Mesenchymal stem cell (in vitro differentiated cells and primary cell): ENCODE data around the gene APCDD1L.
"Not testable (repeated sequence)": the region's sequence is repeated elsewhere in the genome, so short reads cannot be mapped to it uniquely, and the experiment has no call there.

Experiments
- DNase-seq: peaks from one replicate; pipeline ENCODE4 v3.0.0-alpha.2; 2013
- H2AFZ ChIP-seq: one replicate; pipeline ENCODE4 v1.6.1; 2013; ENCODE audit warnings: low read depth, mild to moderate bottlenecking, control low read depth, inconsistent platforms, low read length, moderate library complexity
- H2AK5ac ChIP-seq: 2 replicates; pipeline ENCODE4 v1.6.1; 2013; ENCODE audit warnings: low read length, moderate library complexity, mild to moderate bottlenecking, inconsistent platforms; ENCODE audit not compliant: severe bottlenecking
- H2BK120ac ChIP-seq: one replicate; pipeline ENCODE4 v1.6.1; 2013; ENCODE audit warnings: low read depth, mild to moderate bottlenecking, inconsistent platforms, low read length, moderate library complexity
- H2BK12ac ChIP-seq, 2 experiments: one replicate each; pipeline ENCODE4 v1.6.1; 2013; ENCODE audit warnings: inconsistent platforms in 2 of 2, low read length in 2 of 2, mild to moderate bottlenecking in 2 of 2, moderate library complexity in 2 of 2, control low read depth in 1 of 2
- H2BK15ac ChIP-seq: one replicate; pipeline ENCODE4 v1.6.1; 2013; ENCODE audit warnings: mild to moderate bottlenecking, low read depth, inconsistent platforms; ENCODE audit not compliant: poor library complexity, severe bottlenecking
- H2BK5ac ChIP-seq: 2 replicates; pipeline ENCODE4 v1.6.1; 2013; ENCODE audit warnings: low read depth, mild to moderate bottlenecking, low read length, control low read depth, inconsistent platforms; ENCODE audit not compliant: poor library complexity, severe bottlenecking
- H3K14ac ChIP-seq, 2 experiments: one replicate each; pipeline ENCODE4 v1.6.1; 2013; ENCODE audit warnings: inconsistent platforms in 2 of 2, low read length in 2 of 2, control low read depth in 1 of 2, mild to moderate bottlenecking in 1 of 2, moderate library complexity in 1 of 2
- H3K18ac ChIP-seq, 2 experiments: one replicate each; pipeline ENCODE4 v1.6.1; 2013; ENCODE audit warnings: inconsistent platforms in 2 of 2, low read length in 2 of 2, control low read depth in 1 of 2, low read depth in 1 of 2, mild to moderate bottlenecking in 1 of 2
- H3K23ac ChIP-seq, 2 experiments: one replicate each; pipeline ENCODE4 v1.6.1; 2013; ENCODE audit warnings: inconsistent platforms in 2 of 2, low read length in 2 of 2, mild to moderate bottlenecking in 2 of 2, moderate library complexity in 2 of 2, control low read depth in 1 of 2
- H3K27ac ChIP-seq: 2 replicates; pipeline ENCODE4 v1.5.1; 2013; ENCODE audit warnings: mild to moderate bottlenecking, moderate library complexity, low read length, control low read depth, inconsistent platforms; ENCODE audit not compliant: poor library complexity, severe bottlenecking
- H3K27me3 ChIP-seq, 2 experiments: 2 replicates each; pipeline versions ENCODE4 v1.6.1 to v1.7.0; 2013; ENCODE audit warnings: low read length in 2 of 2, mild to moderate bottlenecking in 2 of 2, moderate library complexity in 2 of 2, control low read depth in 1 of 2, inconsistent platforms in 1 of 2; ENCODE audit not compliant: control insufficient read depth in 1 of 2, insufficient read depth in 1 of 2
- H3K36me3 ChIP-seq, 2 experiments: 2 replicates each; pipeline versions ENCODE4 v1.6.1 to v1.7.0; 2013; ENCODE audit warnings: low read length in 2 of 2, control low read depth in 1 of 2, inconsistent platforms in 1 of 2, low read depth in 1 of 2, mild to moderate bottlenecking in 1 of 2; ENCODE audit not compliant: insufficient read depth in 2 of 2, control insufficient read depth in 1 of 2
- H3K4ac ChIP-seq, 2 experiments: one replicate each; pipeline ENCODE4 v1.6.1; 2013; ENCODE audit warnings: inconsistent platforms in 2 of 2, low read length in 2 of 2, mild to moderate bottlenecking in 2 of 2, moderate library complexity in 2 of 2, control low read depth in 1 of 2, low read depth in 1 of 2
- H3K4me1 ChIP-seq: 2 replicates; pipeline ENCODE4 v1.6.1; 2013; ENCODE audit warnings: low read depth, low read length, control low read depth; ENCODE audit not compliant: control insufficient read depth, insufficient read depth
- H3K4me2 ChIP-seq: 2 replicates; pipeline ENCODE4 v1.6.1; 2013; ENCODE audit warnings: low read length, mild to moderate bottlenecking, inconsistent platforms; ENCODE audit not compliant: poor library complexity, severe bottlenecking
- H3K4me3 ChIP-seq, 2 experiments: 2 replicates each; pipeline versions ENCODE4 v1.5.1 to v1.7.0; 2013; ENCODE audit warnings: low read length in 2 of 2, mild to moderate bottlenecking in 2 of 2, control low read depth in 1 of 2, low read depth in 1 of 2; ENCODE audit not compliant: insufficient read depth in 1 of 2
- H3K79me1 ChIP-seq: replicated peaks from 2 replicates; pipeline ENCODE4 v1.6.1; 2013; ENCODE audit warnings: mild to moderate bottlenecking, control low read depth, low read length, inconsistent platforms; ENCODE audit not compliant: poor library complexity, severe bottlenecking
- H3K9ac ChIP-seq: 2 replicates; pipeline ENCODE4 v1.7.0; 2013; ENCODE audit warnings: mild to moderate bottlenecking, low read length, moderate library complexity
- H3K9me3 ChIP-seq: 2 replicates; pipeline ENCODE4 v1.7.0; 2013; ENCODE audit warnings: mild to moderate bottlenecking, low read length; ENCODE audit not compliant: control insufficient read depth
- H4K8ac ChIP-seq: one replicate; pipeline ENCODE4 v1.6.1; 2013; ENCODE audit warnings: inconsistent platforms, mild to moderate bottlenecking, low read length, moderate library complexity
- H4K91ac ChIP-seq: one replicate; pipeline ENCODE4 v1.6.1; 2013; ENCODE audit warnings: mild to moderate bottlenecking, low read length, inconsistent platforms
- WGBS: methylation state at CpG from one replicate; pipeline ENCODE4 v1.1.7; 2013; ENCODE audit warnings: mixed read lengths; 5-methylcytosine and 5-hydroxymethylcytosine counted together

Gene APCDD1L

DNA sequence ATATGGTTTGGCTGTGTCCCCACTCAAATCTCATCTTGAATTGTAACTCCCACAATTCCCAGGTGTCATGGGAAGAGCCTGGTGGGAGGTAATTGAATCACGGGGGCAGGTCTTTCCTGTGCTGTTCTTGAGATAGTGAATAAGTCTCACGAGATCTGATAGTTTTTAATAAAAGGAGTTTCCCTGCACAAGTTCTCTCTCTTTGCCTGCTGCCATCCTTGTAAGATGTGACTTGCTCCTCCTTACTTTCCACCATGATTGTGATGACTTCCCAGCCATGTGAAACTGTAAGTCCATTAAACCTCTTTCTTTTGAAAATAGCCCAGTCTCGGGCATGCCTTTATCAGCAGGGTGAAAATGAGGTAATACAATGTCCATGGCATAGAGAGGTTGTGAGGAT is 8.2 kb downstream of the APCDD1L start:
- no CpG with 5 or more reads among the region's 3 CpGs for WGBS
- H3K9me3 ChIP-seq: peaks cover 26% of the 10 kb centered on the region
- H3K14ac ChIP-seq, H4K91ac ChIP-seq, H2BK120ac ChIP-seq, H3K79me1 ChIP-seq, H3K9ac ChIP-seq, H2BK5ac ChIP-seq, H4K8ac ChIP-seq, H3K4me1 ChIP-seq, H3K23ac ChIP-seq, H3K4me2 ChIP-seq, H3K36me3 ChIP-seq, H2AK5ac ChIP-seq, H2AFZ ChIP-seq, H3K4me3 ChIP-seq, DNase-seq, H3K18ac ChIP-seq, H2BK12ac ChIP-seq, H3K27ac ChIP-seq, H2BK15ac ChIP-seq, H3K4ac ChIP-seq: not testable (repeated sequence)
- H3K27me3 ChIP-seq: peaks cover 0 to 17% of the 10 kb centered on the region in 2 experiments

DNA sequence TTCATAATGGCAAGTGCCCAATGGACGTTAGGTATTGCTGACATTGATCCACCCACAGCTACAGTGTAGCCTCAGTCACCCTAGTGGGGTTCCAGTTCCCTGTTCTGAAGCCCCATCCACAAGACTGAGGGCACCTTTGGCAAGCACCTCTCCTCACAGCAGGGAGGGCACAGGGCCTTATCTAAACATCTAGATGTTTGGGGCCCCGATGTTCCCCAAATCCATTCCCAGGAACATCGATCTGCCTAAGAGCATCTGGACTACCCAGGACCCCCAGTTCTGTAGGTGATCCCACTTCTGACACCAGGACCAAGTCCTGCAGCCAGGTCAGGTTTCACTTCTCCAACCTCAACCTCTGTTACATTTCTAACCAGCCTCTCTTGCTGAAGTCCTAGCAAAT is 10.6 kb downstream of the APCDD1L start:
- Histone ChIP-seq H3K18ac (no peak overlapping the region), H3K79me1 (no peaks in the 10 kb centered on the region), H3K9ac (no peak overlapping the region), H3K27me3 (peaks cover 0 to 12% of the 10 kb centered on the region in 2 experiments), H3K4me3 (no peak overlapping the region), H3K27ac (no peak overlapping the region), H3K14ac (no peak overlapping the region), H3K36me3 (no peaks in the 10 kb centered on the region), H2BK5ac (no peak overlapping the region), H2BK12ac (no peak overlapping the region), H2AK5ac (no peak overlapping the region), H3K4me2 (no peak overlapping the region), H2BK120ac (no peak overlapping the region), H3K9me3 (peaks cover 32% of the 10 kb centered on the region), H3K4ac (no peak overlapping the region), H4K8ac (no peak overlapping the region), H2BK15ac (no peak overlapping the region), H4K91ac (no peak overlapping the region), H3K4me1 (peaks cover 1% of the 10 kb centered on the region), H3K23ac (no peak overlapping the region), H2AFZ (no peak overlapping the region)
- WGBS: 74% methylated on average over 3 of the region's 3 CpGs
- DNase-seq: no peak

DNA sequence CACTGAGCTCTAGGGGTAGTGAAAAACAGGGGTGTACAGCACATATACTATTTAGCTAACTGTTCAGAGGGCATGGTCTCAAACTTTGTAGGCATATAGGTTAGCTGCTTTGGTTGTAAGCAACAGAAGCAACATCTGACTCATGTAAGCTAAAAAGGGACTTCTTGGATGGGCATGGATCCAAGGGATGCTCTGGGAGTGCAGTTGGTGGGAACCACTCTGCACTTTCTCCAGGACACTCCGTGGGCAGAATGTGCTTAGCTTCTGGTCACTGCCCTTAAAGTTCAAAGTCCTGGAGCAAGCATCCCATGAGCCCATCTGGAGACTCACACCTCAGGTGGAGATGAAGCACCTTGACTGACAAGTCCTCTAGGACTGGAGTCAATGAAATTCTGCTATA is 11.5 kb downstream of the APCDD1L start:
- H3K79me1 ChIP-seq: no peaks in the 10 kb centered on the region
- peaks cover 32% of the 10 kb centered on the region for H3K9me3 ChIP-seq
- WGBS: 66% methylated on average over 1 of the region's 1 CpG

DNA sequence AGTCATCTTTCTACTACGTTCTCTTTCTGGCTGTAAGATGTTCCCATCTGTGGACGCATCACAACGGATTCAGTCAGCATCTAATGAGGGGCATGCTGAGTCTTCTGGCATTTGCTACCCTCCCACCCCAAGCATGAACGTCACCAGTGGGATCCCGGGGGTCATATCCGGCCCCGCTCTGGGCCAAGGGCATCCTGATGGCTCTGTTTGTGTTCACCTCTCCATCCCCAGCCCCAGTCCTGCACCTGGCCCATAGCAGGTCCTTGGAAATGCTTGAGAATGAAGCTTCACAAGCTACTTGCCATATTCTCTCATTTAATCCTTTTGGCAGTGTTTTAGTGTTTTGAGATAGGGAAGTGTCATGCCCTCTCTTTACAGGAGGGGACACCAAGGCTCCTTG is 14.9 kb downstream of the APCDD1L start:
- WGBS: 93% methylated on average over 7 of the region's 7 CpGs
- Histone ChIP-seq H4K8ac (no peak overlapping the region), H4K91ac (no peak overlapping the region)

More for the DNA sequence above, 11.5 kb downstream of the APCDD1L start:
- no peak overlapping the region for H2AK5ac ChIP-seq
- DNase-seq: no peak
- H3K14ac ChIP-seq: no peak overlapping the region
- no peak overlapping the region for H3K4me2 ChIP-seq
- H2BK5ac ChIP-seq: no peak overlapping the region
- no peak overlapping the region for H2AFZ ChIP-seq
- peaks cover 0 to 21% of the 10 kb centered on the region in 2 experiments for H3K27me3 ChIP-seq
- no peak overlapping the region for H2BK120ac ChIP-seq
- no peak overlapping the region for H3K23ac ChIP-seq
- no peak overlapping the region for H3K4ac ChIP-seq
- H4K91ac ChIP-seq: no peak overlapping the region
- H3K27ac ChIP-seq: no peak overlapping the region
- peaks cover 0 to 3% of the 10 kb centered on the region in 2 experiments for H3K36me3 ChIP-seq
- H3K18ac ChIP-seq: no peak overlapping the region
- no peak overlapping the region for H2BK12ac ChIP-seq
- no peak overlapping the region for H3K4me3 ChIP-seq
- H3K4me1 ChIP-seq: peaks cover under 1% of the 10 kb centered on the region
- no peak overlapping the region for H2BK15ac ChIP-seq
- H4K8ac ChIP-seq: no peak overlapping the region
- H3K9ac ChIP-seq: no peak overlapping the region

More for the DNA sequence above, 14.9 kb downstream of the APCDD1L start:
- Histone ChIP-seq H2BK15ac (no peak overlapping the region), H3K9ac (no peak overlapping the region), H3K14ac (no peak overlapping the region), H3K18ac (no peak overlapping the region), H3K4me3 (no peak overlapping the region), H3K9me3 (peaks cover 15% of the 10 kb centered on the region), H3K23ac (no peak overlapping the region), H3K79me1 (no peaks in the 10 kb centered on the region), H3K27me3 (peaks cover 0 to 18% of the 10 kb centered on the region in 2 experiments), H2AFZ (no peak overlapping the region), H3K36me3 (peaks cover 0 to 3% of the 10 kb centered on the region in 2 experiments), H3K4ac (no peak overlapping the region), H2BK120ac (no peak overlapping the region), H2BK12ac (no peak overlapping the region), H3K4me1 (no peaks in the 10 kb centered on the region), H3K4me2 (no peak overlapping the region), H2BK5ac (no peak overlapping the region), H2AK5ac (no peak overlapping the region), H3K27ac (no peak overlapping the region)
- no peak for DNase-seq
